Suprapubic skin (tissue), 4 donors: Measurements from ENCODE around the gene ZNF778.

Experiments used
- EP300 ChIP-seq: sonication (generic); formaldehyde crosslinking; IDR thresholded peaks from one replicate; pipeline ENCODE4 v1.6.1; 2017; ENCODE audit warnings: antibody characterized with exemption
- POLR2A ChIP-seq, 2 donors: fragments of 450-650 bp; IDR thresholded peaks; one replicate each; pipeline ENCODE4 v1.6.1; 2017; ENCODE audit warnings: antibody characterized with exemption in 2 of 2, mild to moderate bottlenecking in 2 of 2, moderate library complexity in 2 of 2
- POLR2AphosphoS5 ChIP-seq, 3 donors: sonication (generic); formaldehyde crosslinking; IDR thresholded peaks; one replicate each; pipeline ENCODE4 v1.6.1; 2017; ENCODE audit warnings: antibody characterized with exemption in 3 of 3
- TF ChIP-seq, protein P1 (sequence below), 2 donors: fragments of 200-600 bp in 1 of 2; fragments of 450-650 bp in 1 of 2; sonication (generic) in 1 of 2; IDR thresholded peaks; one replicate each; pipeline ENCODE4 v1.5.1; 2016 to 2019; ENCODE audit warnings: antibody characterized with exemption in 2 of 2, mild to moderate bottlenecking in 1 of 2, moderate library complexity in 1 of 2

- TF ChIP-seq, protein P1, sequence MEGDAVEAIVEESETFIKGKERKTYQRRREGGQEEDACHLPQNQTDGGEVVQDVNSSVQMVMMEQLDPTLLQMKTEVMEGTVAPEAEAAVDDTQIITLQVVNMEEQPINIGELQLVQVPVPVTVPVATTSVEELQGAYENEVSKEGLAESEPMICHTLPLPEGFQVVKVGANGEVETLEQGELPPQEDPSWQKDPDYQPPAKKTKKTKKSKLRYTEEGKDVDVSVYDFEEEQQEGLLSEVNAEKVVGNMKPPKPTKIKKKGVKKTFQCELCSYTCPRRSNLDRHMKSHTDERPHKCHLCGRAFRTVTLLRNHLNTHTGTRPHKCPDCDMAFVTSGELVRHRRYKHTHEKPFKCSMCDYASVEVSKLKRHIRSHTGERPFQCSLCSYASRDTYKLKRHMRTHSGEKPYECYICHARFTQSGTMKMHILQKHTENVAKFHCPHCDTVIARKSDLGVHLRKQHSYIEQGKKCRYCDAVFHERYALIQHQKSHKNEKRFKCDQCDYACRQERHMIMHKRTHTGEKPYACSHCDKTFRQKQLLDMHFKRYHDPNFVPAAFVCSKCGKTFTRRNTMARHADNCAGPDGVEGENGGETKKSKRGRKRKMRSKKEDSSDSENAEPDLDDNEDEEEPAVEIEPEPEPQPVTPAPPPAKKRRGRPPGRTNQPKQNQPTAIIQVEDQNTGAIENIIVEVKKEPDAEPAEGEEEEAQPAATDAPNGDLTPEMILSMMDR (IDR thresholded peaks at IDR 0.05) = no peak
- TF ChIP-seq POLR2AphosphoS5 (IDR thresholded peaks at IDR 0.05) (no peak), EP300 (no peak), POLR2A (IDR thresholded peaks at IDR 0.05) (no peak)
Measured at GRCh38 chr16:89191033-89191900, 26.2 kb upstream of the ZNF778 start.
